Lower lobe of right lung (tissue), 2 donors: ENCODE data around the gene APBB2. TPM values are rescaled to one million over a fixed set of nuclear protein-coding genes. Genes with fewer than 3 reads are reported as not detected.

Experiments
- ATAC-seq, 2 donors: fragments of 200-7000 bp; cut with Tn5 transposase; one replicate each; pipeline ENCODE4 v1.9.1; 2020 to 2022; ENCODE audit warnings: mild to moderate bottlenecking in 2 of 2, moderate library complexity in 2 of 2
- DNase-seq: peaks from one replicate; pipeline ENCODE4 v3.0.0-alpha.2; 2020
- H3K27ac ChIP-seq: fragments of 200-600 bp; one replicate; pipeline ENCODE4 v1.8.0; 2022
- H3K27me3 ChIP-seq: fragments of 200-600 bp; one replicate; pipeline ENCODE4 v1.8.0; 2022; ENCODE audit warnings: low read depth
- H3K36me3 ChIP-seq: fragments of 200-600 bp; one replicate; pipeline ENCODE4 v1.8.0; 2022; ENCODE audit warnings: mild to moderate bottlenecking
- H3K4me1 ChIP-seq: fragments of 200-600 bp; one replicate; pipeline ENCODE4 v1.8.0; 2022
- H3K4me3 ChIP-seq: fragments of 200-600 bp; one replicate; pipeline ENCODE4 v1.8.0; 2022; ENCODE audit warnings: mild to moderate bottlenecking
- H3K9me3 ChIP-seq: fragments of 200-600 bp; one replicate; pipeline ENCODE4 v1.8.0; 2022
- intact Hi-C: fragments of 100-400 bp; cut with DNase I; formaldehyde crosslinking; loops from one replicate; pipeline ENCODE4 v1.11.0; 2022
- total RNA-seq: library from RNA; stranded (reverse); fragmentation: NEBNext Ultra II Directional; extraction: Animal tissue kit (Norgen Biotek cat#: 25700); gene quantifications from one replicate; pipeline ENCODE4 v1.2.1, GENCODE V29; 2021
- TF ChIP-seq, protein P1 (sequence below): fragments of 200-600 bp; IDR thresholded peaks from one replicate; pipeline ENCODE4 v1.8.0; 2022; ENCODE audit warnings: antibody characterized with exemption, mild to moderate bottlenecking
- donor health status: DM: no; HTN: yes; CAD: no; lungs with severe emphysema.

APBB2 gene
- total RNA-seq, 1 donor from 2014 or later: 59.3 TPM

DNA sequence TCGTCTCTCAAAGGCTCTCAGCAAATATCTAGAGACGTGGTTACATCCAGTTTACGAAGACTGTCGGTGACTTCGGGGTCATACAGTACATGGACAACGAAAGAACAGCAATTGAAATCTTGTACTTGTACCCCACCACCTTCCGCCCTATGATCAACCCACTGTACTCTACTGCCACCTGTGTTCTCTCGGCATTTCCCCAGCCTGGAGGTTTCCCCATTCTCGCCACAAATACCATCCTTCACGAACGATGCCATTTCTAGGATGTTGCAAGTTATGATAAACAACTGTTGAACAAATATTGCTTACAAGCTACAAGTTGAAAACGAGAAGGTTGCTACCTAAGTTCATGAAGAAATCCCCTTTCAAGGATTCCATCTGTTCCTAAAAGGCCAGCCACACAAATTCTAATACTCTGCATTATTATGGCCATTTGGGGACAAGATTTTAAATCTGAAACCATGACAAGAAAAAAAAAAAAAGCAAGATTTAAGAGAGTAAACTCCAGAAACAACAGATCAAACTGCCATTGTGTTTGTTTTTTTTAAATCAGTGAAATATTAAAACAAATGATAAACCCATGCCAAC lies 1.6 kb downstream of the APBB2 start:
- H3K9me3 ChIP-seq: no peaks in the 10 kb centered on the region
- ATAC-seq (peak; percentile 22 to 42), DNase-seq (no peak)
- intact Hi-C loops: loop anchor here (10.0 kb wide), 1 partner anchor 288 kb away; no protein-coding TSS in a partner anchor
- H3K27me3 ChIP-seq: no peaks in the 10 kb centered on the region
- H3K36me3 ChIP-seq: no peaks in the 10 kb centered on the region
- H3K4me1 ChIP-seq: peaks cover 31% of the 10 kb centered on the region
- TF ChIP-seq, protein P1, sequence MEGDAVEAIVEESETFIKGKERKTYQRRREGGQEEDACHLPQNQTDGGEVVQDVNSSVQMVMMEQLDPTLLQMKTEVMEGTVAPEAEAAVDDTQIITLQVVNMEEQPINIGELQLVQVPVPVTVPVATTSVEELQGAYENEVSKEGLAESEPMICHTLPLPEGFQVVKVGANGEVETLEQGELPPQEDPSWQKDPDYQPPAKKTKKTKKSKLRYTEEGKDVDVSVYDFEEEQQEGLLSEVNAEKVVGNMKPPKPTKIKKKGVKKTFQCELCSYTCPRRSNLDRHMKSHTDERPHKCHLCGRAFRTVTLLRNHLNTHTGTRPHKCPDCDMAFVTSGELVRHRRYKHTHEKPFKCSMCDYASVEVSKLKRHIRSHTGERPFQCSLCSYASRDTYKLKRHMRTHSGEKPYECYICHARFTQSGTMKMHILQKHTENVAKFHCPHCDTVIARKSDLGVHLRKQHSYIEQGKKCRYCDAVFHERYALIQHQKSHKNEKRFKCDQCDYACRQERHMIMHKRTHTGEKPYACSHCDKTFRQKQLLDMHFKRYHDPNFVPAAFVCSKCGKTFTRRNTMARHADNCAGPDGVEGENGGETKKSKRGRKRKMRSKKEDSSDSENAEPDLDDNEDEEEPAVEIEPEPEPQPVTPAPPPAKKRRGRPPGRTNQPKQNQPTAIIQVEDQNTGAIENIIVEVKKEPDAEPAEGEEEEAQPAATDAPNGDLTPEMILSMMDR: peak; percentile 60
- H3K4me3 ChIP-seq: peak overlapping the region; percentile 82
- no peak overlapping the region for H3K27ac ChIP-seq

DNA sequence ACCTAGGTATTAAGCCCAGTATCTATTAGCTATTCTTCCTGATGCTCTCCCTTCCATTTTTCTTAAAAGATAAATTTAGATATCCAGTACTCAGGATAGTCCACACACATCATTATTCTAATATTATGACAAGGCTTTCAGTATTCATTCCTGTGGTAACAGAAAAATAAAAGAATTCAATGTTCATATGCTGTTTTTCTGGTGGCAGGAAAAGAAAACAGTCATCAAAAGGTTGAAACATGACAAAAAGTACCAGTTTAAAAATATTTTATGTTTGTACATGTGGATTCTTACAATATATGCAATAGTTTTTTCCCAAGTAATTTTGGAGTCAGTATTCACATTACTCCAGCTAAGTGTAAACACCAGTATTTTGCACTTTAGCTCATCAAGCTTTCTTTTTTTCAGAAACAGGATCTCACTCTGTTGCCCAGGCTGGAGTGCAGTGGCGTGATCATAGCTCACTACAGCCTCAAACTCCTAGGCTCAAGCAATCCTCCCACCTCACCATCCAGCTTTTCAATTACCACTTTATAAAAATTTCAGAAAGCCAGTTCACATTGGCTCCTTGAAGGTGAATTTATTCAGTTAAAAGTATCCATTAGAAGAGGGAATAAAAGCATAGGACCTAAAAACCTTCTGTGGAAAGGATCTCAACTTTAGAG lies 2.3 kb downstream of the APBB2 start:
- ATAC-seq: no peak
- H3K4me3 ChIP-seq: peak overlapping the region; percentile 82
- no peak for DNase-seq
- H3K9me3 ChIP-seq: no peaks in the 10 kb centered on the region
- no peaks in the 10 kb centered on the region for H3K27me3 ChIP-seq
- H3K36me3 ChIP-seq: no peaks in the 10 kb centered on the region
- TF ChIP-seq, protein P1: no peak
- peaks cover 31% of the 10 kb centered on the region for H3K4me1 ChIP-seq
- no peak overlapping the region for H3K27ac ChIP-seq
- intact Hi-C loops: loop anchor here (10.0 kb wide), 1 partner anchor 287 kb away; no protein-coding TSS in a partner anchor

DNA sequence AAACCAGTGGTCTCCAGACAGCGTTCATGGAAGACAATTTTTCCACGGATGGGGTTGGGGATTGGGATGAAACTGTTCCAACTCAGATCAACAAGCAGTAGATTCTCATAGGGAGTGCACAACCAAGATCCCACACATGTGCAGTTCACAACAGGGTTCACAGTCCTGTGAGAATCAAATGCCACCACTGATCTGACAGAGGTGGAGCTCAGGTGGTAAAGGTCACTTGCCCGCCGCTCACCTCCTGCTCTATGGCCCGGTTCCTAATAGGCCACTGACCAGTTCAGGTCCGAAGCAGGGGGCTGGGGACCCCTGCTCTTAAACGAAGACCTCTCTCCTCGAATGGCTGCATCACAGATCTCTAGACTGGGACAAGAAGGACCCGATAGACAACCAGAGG lies 4.4 kb downstream of the APBB2 start:
- TF ChIP-seq, protein P1: no peak
- H3K36me3 ChIP-seq: no peaks in the 10 kb centered on the region
- H3K9me3 ChIP-seq: no peaks in the 10 kb centered on the region
- intact Hi-C loops: loop anchor here (10.0 kb wide), 1 partner anchor 285 kb away; no protein-coding TSS in a partner anchor
- H3K27ac ChIP-seq: no peak overlapping the region
- H3K27me3 ChIP-seq: no peaks in the 10 kb centered on the region
- H3K4me3 ChIP-seq: no peak overlapping the region
- no peak for DNase-seq
- ATAC-seq: no peak
- H3K4me1 ChIP-seq: peaks cover 32% of the 10 kb centered on the region

DNA sequence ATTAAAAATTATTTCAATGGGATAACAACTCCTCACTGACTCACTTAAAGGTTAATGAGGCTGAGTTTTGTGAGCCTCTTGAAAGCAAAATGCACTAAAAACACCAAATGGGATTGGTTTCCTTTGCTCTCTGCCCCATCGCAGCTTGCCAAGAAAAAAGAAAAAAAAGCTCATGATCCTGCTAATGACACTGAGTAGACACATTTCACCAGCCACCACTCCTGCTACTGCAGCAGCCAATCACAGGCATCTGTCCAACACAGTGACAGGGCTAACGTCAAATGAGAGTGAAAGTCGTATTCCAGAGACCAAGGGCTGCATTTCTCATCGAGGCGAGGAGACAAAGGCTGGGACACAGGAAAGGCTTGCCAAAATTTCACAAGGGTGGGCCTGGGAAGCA lies 5.2 kb downstream of the APBB2 start:
- DNase-seq (no peak), ATAC-seq (peak in 1 of 2 donors; percentile 47)
- no peaks in the 10 kb centered on the region for H3K9me3 ChIP-seq
- peaks cover 36% of the 10 kb centered on the region for H3K4me1 ChIP-seq
- intact Hi-C loops: no loop called here
- no peak overlapping the region for H3K27ac ChIP-seq
- TF ChIP-seq, protein P1: no peak
- no peaks in the 10 kb centered on the region for H3K36me3 ChIP-seq
- no peaks in the 10 kb centered on the region for H3K27me3 ChIP-seq
- H3K4me3 ChIP-seq: no peak overlapping the region

DNA sequence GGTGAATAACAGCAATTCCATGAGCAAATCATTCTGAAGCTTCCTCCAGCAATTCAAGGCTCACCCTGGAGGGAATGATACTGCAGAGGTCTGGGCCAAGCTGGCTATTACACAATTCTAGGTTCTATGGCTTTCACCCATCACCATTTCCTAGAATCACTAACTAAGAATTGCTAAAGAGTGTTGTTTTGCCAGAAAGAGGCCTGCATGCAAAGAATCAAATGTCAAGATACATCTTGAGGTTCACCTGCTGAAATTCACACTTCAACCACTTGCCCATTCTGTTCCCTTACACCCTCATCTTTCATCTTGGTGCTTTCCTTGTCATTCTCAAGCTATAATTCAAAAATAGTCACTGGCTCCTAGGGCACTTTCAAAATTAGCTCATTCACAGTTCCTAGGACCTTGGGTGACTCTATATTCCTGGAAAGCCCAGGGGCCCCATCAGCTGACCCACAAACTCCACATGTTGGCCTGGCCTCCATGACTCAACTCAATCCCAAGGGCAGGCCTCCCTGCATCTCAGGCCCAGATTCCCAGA lies 7.0 kb downstream of the APBB2 start:
- ATAC-seq (no peak), DNase-seq (no peak)
- no peaks in the 10 kb centered on the region for H3K36me3 ChIP-seq
- H3K4me1 ChIP-seq: peaks cover 43% of the 10 kb centered on the region
- H3K27me3 ChIP-seq: no peaks in the 10 kb centered on the region
- TF ChIP-seq, protein P1: no peak
- intact Hi-C loops: no loop called here
- no peak overlapping the region for H3K27ac ChIP-seq
- H3K4me3 ChIP-seq: no peak overlapping the region
- H3K9me3 ChIP-seq: no peaks in the 10 kb centered on the region
